ENCODE data around the gene BCL6. TPM values are rescaled to one million over a fixed set of nuclear protein-coding genes. Genes with fewer than 3 reads are reported as not detected.

BCL6 gene
- total RNA-seq, 1 donor from 2014 or later: 7.8 TPM

- Histone ChIP-seq H3K9me3 (ENCODE audit: control insufficient read depth in 3 of 3, low read length in 3 of 3) (no peaks in the 10 kb centered on the region), H3K27me3 (ENCODE audit: control insufficient read depth in 3 of 3, insufficient read depth in 3 of 3, low read length in 3 of 3) (no peaks in the 10 kb centered on the region), H3K4me1 (ENCODE audit: control insufficient read depth in 3 of 3, insufficient read depth in 3 of 3, low read length in 3 of 3) (peaks cover 21 to 38% (median 35%) of the 10 kb centered on the region in 3 donors), H3K27ac (ENCODE audit: low read depth, low read length) (peak overlapping the region; percentile 100), H3K9ac (ENCODE audit: low read depth in 1 of 3, low read length in 3 of 3) (peak overlapping the region; percentile 97 to 100 (median 99)), H3K4me3 (ENCODE audit: low read length in 3 of 3) (peak overlapping the region; percentile 94 to 97 (median 95)), H3K36me3 (ENCODE audit: control insufficient read depth in 3 of 3, insufficient read depth in 3 of 3, low read length in 3 of 3) (peaks cover 0 to 3% (median 0%) of the 10 kb centered on the region in 3 donors)
These were observed 782 bp upstream of the BCL6 start for GRCh38 chr3:187746059-187746441.

GRCh38 chr3:187744169-187745151, 808 bp downstream of the BCL6 start:
- peak overlapping the region; percentile 100 for H3K27ac ChIP-seq (ENCODE audit: low read depth, low read length)
- peak overlapping the region; percentile 99 to 100 (median 100) for H3K9ac ChIP-seq (ENCODE audit: low read depth in 1 of 3, low read length in 3 of 3)
- H3K4me1 ChIP-seq (ENCODE audit: control insufficient read depth in 3 of 3, insufficient read depth in 3 of 3, low read length in 3 of 3): peaks cover 31 to 42% (median 34%) of the 10 kb centered on the region in 3 donors
- H3K27me3 ChIP-seq (ENCODE audit: control insufficient read depth in 3 of 3, insufficient read depth in 3 of 3, low read length in 3 of 3): no peaks in the 10 kb centered on the region
- peak overlapping the region; percentile 94 to 97 (median 95) for H3K4me3 ChIP-seq (ENCODE audit: low read length in 3 of 3)
- no peaks in the 10 kb centered on the region for H3K9me3 ChIP-seq (ENCODE audit: control insufficient read depth in 3 of 3, low read length in 3 of 3)
- H3K36me3 ChIP-seq (ENCODE audit: control insufficient read depth in 3 of 3, insufficient read depth in 3 of 3, low read length in 3 of 3): peaks cover 0 to 3% (median 0%) of the 10 kb centered on the region in 3 donors

GRCh38 chr3:187743195-187744141, 1.8 kb downstream of the BCL6 start:
- Histone ChIP-seq H3K9me3 (ENCODE audit: control insufficient read depth in 3 of 3, low read length in 3 of 3) (no peaks in the 10 kb centered on the region), H3K27me3 (ENCODE audit: control insufficient read depth in 3 of 3, insufficient read depth in 3 of 3, low read length in 3 of 3) (no peaks in the 10 kb centered on the region), H3K36me3 (ENCODE audit: control insufficient read depth in 3 of 3, insufficient read depth in 3 of 3, low read length in 3 of 3) (peaks cover 0 to 3% (median 0%) of the 10 kb centered on the region in 3 donors), H3K4me3 (ENCODE audit: low read length in 3 of 3) (peak overlapping the region; percentile 94 to 97 (median 95)), H3K4me1 (ENCODE audit: control insufficient read depth in 3 of 3, insufficient read depth in 3 of 3, low read length in 3 of 3) (peaks cover 26 to 39% (median 35%) of the 10 kb centered on the region in 3 donors), H3K27ac (ENCODE audit: low read depth, low read length) (peak overlapping the region; percentile 100), H3K9ac (ENCODE audit: low read depth in 1 of 3, low read length in 3 of 3) (peak overlapping the region; percentile 99 to 100 (median 100))

- Histone ChIP-seq H3K27me3 (ENCODE audit: control insufficient read depth in 3 of 3, insufficient read depth in 3 of 3, low read length in 3 of 3) (no peaks in the 10 kb centered on the region), H3K4me1 (ENCODE audit: control insufficient read depth in 3 of 3, insufficient read depth in 3 of 3, low read length in 3 of 3) (peaks cover 22 to 40% (median 32%) of the 10 kb centered on the region in 3 donors)
These were observed 2.7 kb downstream of the BCL6 start for GRCh38 chr3:187742351-187743171.

GRCh38 chr3:187741403-187742350, 3.6 kb downstream of the BCL6 start:
- Histone ChIP-seq H3K4me1 (ENCODE audit: control insufficient read depth in 3 of 3, insufficient read depth in 3 of 3, low read length in 3 of 3) (peaks cover 29 to 45% (median 35%) of the 10 kb centered on the region in 3 donors), H3K36me3 (ENCODE audit: control insufficient read depth in 3 of 3, insufficient read depth in 3 of 3, low read length in 3 of 3) (peaks cover 0 to 3% (median 0%) of the 10 kb centered on the region in 3 donors), H3K4me3 (ENCODE audit: low read length in 3 of 3) (peak overlapping the region; percentile 94 to 97 (median 95)), H3K27ac (ENCODE audit: low read depth, low read length) (peak overlapping the region; percentile 100), H3K9ac (ENCODE audit: low read depth in 1 of 3, low read length in 3 of 3) (peak overlapping the region; percentile 99 to 100 (median 100)), H3K27me3 (ENCODE audit: control insufficient read depth in 3 of 3, insufficient read depth in 3 of 3, low read length in 3 of 3) (no peaks in the 10 kb centered on the region), H3K9me3 (ENCODE audit: control insufficient read depth in 3 of 3, low read length in 3 of 3) (no peaks in the 10 kb centered on the region)

More at GRCh38 chr3:187742351-187743171, 2.7 kb downstream of the BCL6 start:
- H3K36me3 ChIP-seq (ENCODE audit: control insufficient read depth in 3 of 3, insufficient read depth in 3 of 3, low read length in 3 of 3): peaks cover 0 to 3% (median 0%) of the 10 kb centered on the region in 3 donors
- no peaks in the 10 kb centered on the region for H3K9me3 ChIP-seq (ENCODE audit: control insufficient read depth in 3 of 3, low read length in 3 of 3)
- H3K4me3 ChIP-seq (ENCODE audit: low read length in 3 of 3): peak overlapping the region; percentile 94 to 97 (median 95)
- peak overlapping the region; percentile 100 for H3K27ac ChIP-seq (ENCODE audit: low read depth, low read length)
- peak overlapping the region; percentile 99 to 100 (median 100) for H3K9ac ChIP-seq (ENCODE audit: low read depth in 1 of 3, low read length in 3 of 3)

GRCh38 chr3:187740421-187741399, 4.6 kb downstream of the BCL6 start:
- Histone ChIP-seq H3K27ac (ENCODE audit: low read depth, low read length) (peak overlapping the region; percentile 100), H3K4me1 (ENCODE audit: control insufficient read depth in 3 of 3, insufficient read depth in 3 of 3, low read length in 3 of 3) (peaks cover 38 to 55% (median 45%) of the 10 kb centered on the region in 3 donors), H3K36me3 (ENCODE audit: control insufficient read depth in 3 of 3, insufficient read depth in 3 of 3, low read length in 3 of 3) (peaks cover 0 to 3% (median 0%) of the 10 kb centered on the region in 3 donors), H3K9ac (ENCODE audit: low read depth in 1 of 3, low read length in 3 of 3) (peak overlapping the region; percentile 99 to 100 (median 100)), H3K27me3 (ENCODE audit: control insufficient read depth in 3 of 3, insufficient read depth in 3 of 3, low read length in 3 of 3) (no peaks in the 10 kb centered on the region), H3K9me3 (ENCODE audit: control insufficient read depth in 3 of 3, low read length in 3 of 3) (no peaks in the 10 kb centered on the region), H3K4me3 (ENCODE audit: low read length in 3 of 3) (peak overlapping the region; percentile 94 to 97 (median 95))

GRCh38 chr3:187739561-187740332, 5.5 kb downstream of the BCL6 start:
- Histone ChIP-seq H3K4me3 (ENCODE audit: low read length in 3 of 3) (peak overlapping the region; percentile 94 to 97 (median 95)), H3K27ac (ENCODE audit: low read depth, low read length) (peak overlapping the region; percentile 100), H3K27me3 (ENCODE audit: control insufficient read depth in 3 of 3, insufficient read depth in 3 of 3, low read length in 3 of 3) (no peaks in the 10 kb centered on the region), H3K9ac (ENCODE audit: low read depth in 1 of 3, low read length in 3 of 3) (peak overlapping the region; percentile 99 to 100 (median 100)), H3K36me3 (ENCODE audit: control insufficient read depth in 3 of 3, insufficient read depth in 3 of 3, low read length in 3 of 3) (peaks cover under 1 to 3% (median under 1%) of the 10 kb centered on the region in 3 donors), H3K9me3 (ENCODE audit: control insufficient read depth in 3 of 3, low read length in 3 of 3) (no peaks in the 10 kb centered on the region), H3K4me1 (ENCODE audit: control insufficient read depth in 3 of 3, insufficient read depth in 3 of 3, low read length in 3 of 3) (peaks cover 48 to 62% (median 54%) of the 10 kb centered on the region in 3 donors)

All from skeletal muscle tissue (tissue), 4 donors.